Measurements from ENCODE around the gene HJURP.

- TF ChIP-seq, protein P1, sequence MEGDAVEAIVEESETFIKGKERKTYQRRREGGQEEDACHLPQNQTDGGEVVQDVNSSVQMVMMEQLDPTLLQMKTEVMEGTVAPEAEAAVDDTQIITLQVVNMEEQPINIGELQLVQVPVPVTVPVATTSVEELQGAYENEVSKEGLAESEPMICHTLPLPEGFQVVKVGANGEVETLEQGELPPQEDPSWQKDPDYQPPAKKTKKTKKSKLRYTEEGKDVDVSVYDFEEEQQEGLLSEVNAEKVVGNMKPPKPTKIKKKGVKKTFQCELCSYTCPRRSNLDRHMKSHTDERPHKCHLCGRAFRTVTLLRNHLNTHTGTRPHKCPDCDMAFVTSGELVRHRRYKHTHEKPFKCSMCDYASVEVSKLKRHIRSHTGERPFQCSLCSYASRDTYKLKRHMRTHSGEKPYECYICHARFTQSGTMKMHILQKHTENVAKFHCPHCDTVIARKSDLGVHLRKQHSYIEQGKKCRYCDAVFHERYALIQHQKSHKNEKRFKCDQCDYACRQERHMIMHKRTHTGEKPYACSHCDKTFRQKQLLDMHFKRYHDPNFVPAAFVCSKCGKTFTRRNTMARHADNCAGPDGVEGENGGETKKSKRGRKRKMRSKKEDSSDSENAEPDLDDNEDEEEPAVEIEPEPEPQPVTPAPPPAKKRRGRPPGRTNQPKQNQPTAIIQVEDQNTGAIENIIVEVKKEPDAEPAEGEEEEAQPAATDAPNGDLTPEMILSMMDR (IDR thresholded peaks at IDR 0.05): no peak
- TF ChIP-seq BHLHE40 (IDR thresholded peaks at IDR 0.05; ENCODE audit: low read depth, low read length): no peak
- TF ChIP-seq POLR2A (IDR thresholded peaks at IDR 0.05; ENCODE audit: low read length): peak; percentile 53
- TF ChIP-seq EHMT2 (IDR thresholded peaks at IDR 0.05; ENCODE audit: low read depth): no peak
- no peak for TF ChIP-seq POLR2AphosphoS2 (conservative IDR thresholded peaks at IDR 0.05; ENCODE audit: low read length)
- no peak for TF ChIP-seq EP300 (IDR thresholded peaks at IDR 0.05)
- no peak for TF ChIP-seq ZFP36 (IDR thresholded peaks at IDR 0.05; ENCODE audit: borderline replicate concordance, partially characterized antibody)
- TF ChIP-seq, protein P2, sequence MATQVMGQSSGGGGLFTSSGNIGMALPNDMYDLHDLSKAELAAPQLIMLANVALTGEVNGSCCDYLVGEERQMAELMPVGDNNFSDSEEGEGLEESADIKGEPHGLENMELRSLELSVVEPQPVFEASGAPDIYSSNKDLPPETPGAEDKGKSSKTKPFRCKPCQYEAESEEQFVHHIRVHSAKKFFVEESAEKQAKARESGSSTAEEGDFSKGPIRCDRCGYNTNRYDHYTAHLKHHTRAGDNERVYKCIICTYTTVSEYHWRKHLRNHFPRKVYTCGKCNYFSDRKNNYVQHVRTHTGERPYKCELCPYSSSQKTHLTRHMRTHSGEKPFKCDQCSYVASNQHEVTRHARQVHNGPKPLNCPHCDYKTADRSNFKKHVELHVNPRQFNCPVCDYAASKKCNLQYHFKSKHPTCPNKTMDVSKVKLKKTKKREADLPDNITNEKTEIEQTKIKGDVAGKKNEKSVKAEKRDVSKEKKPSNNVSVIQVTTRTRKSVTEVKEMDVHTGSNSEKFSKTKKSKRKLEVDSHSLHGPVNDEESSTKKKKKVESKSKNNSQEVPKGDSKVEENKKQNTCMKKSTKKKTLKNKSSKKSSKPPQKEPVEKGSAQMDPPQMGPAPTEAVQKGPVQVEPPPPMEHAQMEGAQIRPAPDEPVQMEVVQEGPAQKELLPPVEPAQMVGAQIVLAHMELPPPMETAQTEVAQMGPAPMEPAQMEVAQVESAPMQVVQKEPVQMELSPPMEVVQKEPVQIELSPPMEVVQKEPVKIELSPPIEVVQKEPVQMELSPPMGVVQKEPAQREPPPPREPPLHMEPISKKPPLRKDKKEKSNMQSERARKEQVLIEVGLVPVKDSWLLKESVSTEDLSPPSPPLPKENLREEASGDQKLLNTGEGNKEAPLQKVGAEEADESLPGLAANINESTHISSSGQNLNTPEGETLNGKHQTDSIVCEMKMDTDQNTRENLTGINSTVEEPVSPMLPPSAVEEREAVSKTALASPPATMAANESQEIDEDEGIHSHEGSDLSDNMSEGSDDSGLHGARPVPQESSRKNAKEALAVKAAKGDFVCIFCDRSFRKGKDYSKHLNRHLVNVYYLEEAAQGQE (IDR thresholded peaks at IDR 0.05): no peak
- TF ChIP-seq, protein P3, sequence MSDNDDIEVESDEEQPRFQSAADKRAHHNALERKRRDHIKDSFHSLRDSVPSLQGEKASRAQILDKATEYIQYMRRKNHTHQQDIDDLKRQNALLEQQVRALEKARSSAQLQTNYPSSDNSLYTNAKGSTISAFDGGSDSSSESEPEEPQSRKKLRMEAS (IDR thresholded peaks at IDR 0.05): no peak
- TF ChIP-seq PBX3 (IDR thresholded peaks at IDR 0.05): no peak
These were observed 1.0 kb upstream of the HJURP start for GRCh38 chr2:233855345-233855744.
